Measurements from ENCODE around the gene TOR1AIP1.
"Not testable (repeated sequence)": the region's sequence is repeated elsewhere in the genome, so short reads cannot be mapped to it uniquely, and the experiment has no call there.

Gene TOR1AIP1

GRCh38 chr1:179882253-179883039, at the start of gene TOR1AIP1:
TOR1AIP1 (plus strand) TSS chr1:179882285; CDS start chr1:179882503, 218 bp downstream.
- DNase-seq (ENCODE audit: low read depth): peak; percentile 98

- not testable (repeated sequence) for DNase-seq (ENCODE audit: low read depth)
Measured at GRCh38 chr1:179836686-179837445, 45.2 kb upstream of the TOR1AIP1 start.

- no peak for DNase-seq (ENCODE audit: low read depth)
Measured at GRCh38 chr1:179840107-179840506, 42.0 kb upstream of the TOR1AIP1 start.

- DNase-seq (ENCODE audit: low read depth): no peak
Measured at GRCh38 chr1:179848233-179848632, 33.9 kb upstream of the TOR1AIP1 start.

- no peak for DNase-seq (ENCODE audit: low read depth)
Measured at GRCh38 chr1:179853102-179853501, 29.0 kb upstream of the TOR1AIP1 start.

- not testable (repeated sequence) for DNase-seq (ENCODE audit: low read depth)
Measured at GRCh38 chr1:179855831-179856230, 26.3 kb upstream of the TOR1AIP1 start.

GRCh38 chr1:179856296-179856695, 25.8 kb upstream of the TOR1AIP1 start:
- DNase-seq (ENCODE audit: low read depth): no peak

- no peak for DNase-seq (ENCODE audit: low read depth)
Measured at GRCh38 chr1:179857009-179857408, 25.1 kb upstream of the TOR1AIP1 start.

GRCh38 chr1:179860652-179861051, 21.4 kb upstream of the TOR1AIP1 start:
- DNase-seq (ENCODE audit: low read depth): no peak

GRCh38 chr1:179865377-179865776, 16.7 kb upstream of the TOR1AIP1 start:
- no peak for DNase-seq (ENCODE audit: low read depth)

- DNase-seq (ENCODE audit: low read depth): no peak
Measured at GRCh38 chr1:179866616-179867015, 15.5 kb upstream of the TOR1AIP1 start.

GRCh38 chr1:179867493-179868330, 14.4 kb upstream of the TOR1AIP1 start:
- DNase-seq (ENCODE audit: low read depth): peak; percentile 29

GRCh38 chr1:179870870-179871269, 11.2 kb upstream of the TOR1AIP1 start:
- no peak for DNase-seq (ENCODE audit: low read depth)

GRCh38 chr1:179871940-179872339, 10.1 kb upstream of the TOR1AIP1 start:
- DNase-seq (ENCODE audit: low read depth): no peak

GRCh38 chr1:179872558-179872957, 9.5 kb upstream of the TOR1AIP1 start:
- no peak for DNase-seq (ENCODE audit: low read depth)

GRCh38 chr1:179873438-179873851, 8.6 kb upstream of the TOR1AIP1 start:
- DNase-seq (ENCODE audit: low read depth): no peak

- no peak for DNase-seq (ENCODE audit: low read depth)
Measured at GRCh38 chr1:179875596-179876299, 6.3 kb upstream of the TOR1AIP1 start.

- no peak for DNase-seq (ENCODE audit: low read depth)
Measured at GRCh38 chr1:179876300-179876715, 5.8 kb upstream of the TOR1AIP1 start.

- DNase-seq (ENCODE audit: low read depth): peak; percentile 84
Measured at GRCh38 chr1:179877586-179878265, 4.4 kb upstream of the TOR1AIP1 start, which contains the start of gene TOR1AIP2. TOR1AIP2 (minus strand) TSS chr1:179877803; CDS start chr1:179852665, 25,138 bp downstream.

- no peak for DNase-seq (ENCODE audit: low read depth)
Measured at GRCh38 chr1:179879797-179880196, 2.3 kb upstream of the TOR1AIP1 start.
